Germinal center (tissue), 1 donor: ENCODE results near the gene RABIF.
A peak's percentile ranks its signal among the peaks of the same experiment; 100 is the strongest.

ENCODE experiments used
- DNase-seq: peaks from one replicate; pipeline ENCODE4 v3.0.0; 2012; ENCODE audit warnings: mixed read lengths, low spot score

Gene RABIF

DNA sequence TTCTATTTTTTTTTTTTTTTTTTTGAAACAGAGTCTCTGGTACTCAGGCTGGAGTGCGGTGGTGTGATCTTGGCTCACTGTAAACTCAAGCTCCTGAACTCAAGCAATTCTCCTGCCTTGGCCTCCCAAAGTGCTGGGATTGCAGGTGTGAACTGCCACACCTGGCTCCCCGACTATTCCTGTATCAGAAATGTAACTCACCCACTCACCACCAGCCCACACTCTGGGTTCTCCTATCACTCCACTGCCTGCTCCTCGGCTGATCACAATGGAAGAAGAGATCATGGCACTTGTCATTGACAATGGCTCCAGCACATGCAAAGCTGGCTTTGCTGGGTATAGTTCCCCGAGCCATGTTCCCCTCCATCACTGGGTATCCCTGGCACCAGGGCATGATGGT, 15.9 kb downstream of the RABIF start:
- no peak for DNase-seq

DNA sequence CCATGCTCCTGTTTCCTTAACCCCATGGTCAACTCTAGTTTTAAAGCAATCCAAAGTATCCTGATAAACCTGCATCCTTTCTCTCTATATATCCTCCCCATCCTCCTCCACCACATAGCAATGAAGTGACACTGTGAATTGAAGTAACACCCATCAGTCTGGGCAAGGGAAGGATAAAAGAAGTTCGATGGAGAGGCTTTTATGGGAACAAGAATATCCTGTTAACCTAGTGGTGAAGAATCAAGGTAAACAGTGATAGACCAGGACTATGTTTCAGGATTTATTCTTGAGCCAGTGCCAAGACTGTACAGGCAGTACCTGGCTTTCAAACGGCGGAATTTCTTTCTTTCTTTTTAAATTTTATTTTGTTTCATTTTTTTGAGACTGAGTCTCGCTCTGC, 17.6 kb downstream of the RABIF start:
- DNase-seq = no peak

DNA sequence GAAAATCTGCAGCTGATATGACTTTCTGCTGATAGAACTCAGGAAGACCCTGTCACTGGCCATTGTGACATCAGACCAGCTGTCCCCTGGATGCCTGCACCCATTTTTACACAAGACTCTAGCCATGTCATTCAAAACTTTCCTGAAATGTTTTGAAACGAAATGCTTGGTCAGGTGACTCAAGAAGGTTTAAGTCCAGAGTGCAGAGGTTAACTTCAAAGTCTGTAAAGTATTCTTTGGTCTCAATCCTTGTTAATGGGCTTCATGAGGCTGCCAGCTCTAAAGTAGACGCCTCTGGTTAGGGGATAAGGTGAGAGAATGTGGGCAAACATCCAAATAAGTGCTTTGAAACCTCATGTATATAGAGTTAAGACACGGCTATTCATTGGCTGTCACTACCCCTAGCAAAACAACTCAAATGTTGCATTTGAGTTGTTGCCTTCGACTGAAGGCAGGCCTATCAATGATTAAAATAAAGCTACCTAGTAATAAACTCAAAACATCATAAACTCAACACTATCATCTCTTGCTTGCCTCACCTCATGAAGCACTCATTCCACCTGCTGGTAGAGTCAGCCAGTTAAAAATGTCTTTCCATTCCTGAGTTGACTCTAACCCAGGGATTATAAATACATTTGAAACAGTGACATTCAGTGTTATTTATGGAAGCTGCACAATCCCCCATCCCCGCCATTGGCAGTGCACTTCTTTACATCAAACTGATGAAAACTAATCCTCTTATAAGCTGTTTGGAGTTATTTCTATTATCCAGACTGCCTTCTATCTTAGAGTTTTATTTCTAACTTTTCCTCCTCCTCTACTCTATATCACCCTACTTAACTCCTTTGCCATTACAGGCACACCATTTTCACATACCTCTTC, 26.0 kb downstream of the RABIF start:
- DNase-seq = no peak

DNA sequence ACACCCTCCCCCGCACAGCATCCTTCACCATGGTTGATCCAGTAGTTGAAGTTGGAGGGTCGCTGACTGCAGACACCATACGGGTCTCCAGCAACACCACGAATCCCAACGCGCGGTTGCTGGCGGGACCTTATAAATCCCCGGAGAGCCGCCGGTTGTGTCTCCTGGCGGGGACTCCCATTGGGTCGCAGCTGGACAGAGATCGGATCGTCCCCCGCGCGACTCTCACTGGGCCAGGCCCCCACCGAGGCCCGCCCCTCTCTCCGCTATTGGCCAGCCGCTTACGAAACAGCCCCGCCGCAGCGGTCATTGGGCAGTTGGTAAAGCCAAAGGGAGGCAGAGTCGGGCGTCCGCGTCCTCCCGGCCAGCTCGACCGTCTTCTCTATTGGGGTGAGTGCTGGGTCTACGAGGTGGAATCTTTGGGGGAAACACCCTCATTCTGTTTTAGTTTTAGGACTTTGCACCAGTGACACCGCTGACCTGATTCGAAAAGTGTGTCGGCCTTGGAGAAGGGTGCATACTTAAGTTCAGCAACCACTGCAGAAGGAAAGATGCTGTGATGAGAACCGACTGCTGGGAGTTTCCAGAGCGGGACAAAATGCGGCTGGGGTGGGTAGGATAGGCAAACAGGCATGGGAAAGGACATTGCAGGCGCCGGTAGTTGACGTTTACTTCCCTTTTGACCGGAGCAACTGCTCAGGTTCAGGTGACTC, 27.4 kb downstream of the RABIF start:
- DNase-seq = peak; percentile 75

DNA sequence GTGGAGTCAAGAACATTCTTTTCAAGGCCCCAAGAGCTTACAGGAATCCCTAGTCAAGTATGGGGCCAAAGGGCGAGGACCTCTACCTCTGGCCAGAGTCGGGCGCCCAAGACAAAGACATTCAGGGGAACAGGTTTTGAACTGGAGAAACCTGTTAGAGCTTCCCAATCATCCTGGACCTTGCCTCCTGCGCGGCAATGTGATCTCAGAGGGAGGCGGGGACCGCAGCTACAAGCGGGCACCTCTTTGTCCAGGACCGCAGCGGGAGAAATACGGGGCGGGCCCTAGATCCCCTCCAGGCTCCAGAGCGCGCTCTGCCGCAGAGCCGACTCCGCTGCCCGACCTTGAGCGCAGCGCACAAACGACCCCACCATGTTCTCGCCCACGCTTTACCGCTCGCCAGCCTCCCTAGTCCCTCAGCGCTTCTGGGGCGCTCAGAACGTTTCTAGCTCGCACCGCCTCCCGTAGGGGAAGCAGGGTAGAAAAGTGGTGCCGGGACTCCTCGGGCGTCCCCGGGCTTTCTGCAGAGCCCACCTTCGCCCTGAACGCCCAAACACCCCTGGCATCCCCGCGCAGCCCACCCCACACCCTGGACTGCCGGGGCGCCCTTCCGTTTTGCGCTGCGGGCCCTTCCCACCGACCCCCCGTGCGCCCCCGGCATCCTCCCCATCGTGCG, 28.1 kb downstream of the RABIF start:
- DNase-seq = peak; percentile 38

DNA sequence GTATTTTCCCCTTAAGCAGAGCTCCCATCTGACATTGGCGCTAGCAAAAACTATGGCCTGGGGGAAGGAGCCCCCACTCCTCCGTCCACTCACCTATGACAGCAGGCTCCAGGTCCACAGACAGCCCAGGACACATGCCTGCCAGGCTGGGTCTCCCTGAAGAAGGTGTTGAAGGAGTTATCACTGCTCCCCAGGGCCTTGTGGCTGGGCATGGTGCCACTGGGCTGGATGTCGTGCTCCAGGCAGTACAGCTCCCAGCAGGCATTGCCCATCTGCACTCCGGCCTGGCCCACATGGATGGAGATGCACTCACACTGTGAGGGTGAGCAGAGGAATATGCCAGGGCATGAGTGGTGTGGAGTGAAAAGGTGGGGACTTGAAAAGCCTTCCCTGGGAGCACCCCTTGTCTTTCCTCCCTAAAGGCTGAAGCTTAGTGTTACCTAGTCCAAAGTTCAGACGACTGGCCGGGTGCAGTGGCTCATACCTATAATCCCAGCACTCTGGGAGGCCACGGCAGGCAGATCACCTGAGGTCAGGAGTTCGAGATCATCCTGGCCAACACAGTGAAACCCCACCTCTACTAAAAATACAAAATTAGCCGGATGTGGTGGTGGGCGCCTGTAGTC, 30.0 kb downstream of the RABIF start:
- no peak for DNase-seq

DNA sequence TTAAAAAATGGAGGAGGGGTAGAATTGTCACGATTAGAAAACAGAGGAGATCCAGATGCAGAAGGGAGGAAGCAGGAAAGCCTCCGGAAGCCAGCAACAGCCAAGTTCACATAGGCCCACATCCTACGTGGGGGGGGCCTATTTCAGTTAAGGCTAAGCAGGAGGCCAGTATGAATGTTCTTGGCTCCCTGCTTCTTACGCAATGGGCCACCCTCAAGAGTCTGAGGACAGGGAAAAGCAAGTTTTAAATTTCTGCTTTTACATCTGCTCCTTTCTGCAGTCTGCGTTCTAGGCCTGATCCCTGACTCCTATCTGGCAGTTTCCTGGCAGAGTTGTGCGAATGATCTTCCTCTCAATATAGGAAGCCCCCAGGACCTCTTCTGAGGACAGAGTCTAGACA, 30.6 kb downstream of the RABIF start:
- DNase-seq = no peak

DNA sequence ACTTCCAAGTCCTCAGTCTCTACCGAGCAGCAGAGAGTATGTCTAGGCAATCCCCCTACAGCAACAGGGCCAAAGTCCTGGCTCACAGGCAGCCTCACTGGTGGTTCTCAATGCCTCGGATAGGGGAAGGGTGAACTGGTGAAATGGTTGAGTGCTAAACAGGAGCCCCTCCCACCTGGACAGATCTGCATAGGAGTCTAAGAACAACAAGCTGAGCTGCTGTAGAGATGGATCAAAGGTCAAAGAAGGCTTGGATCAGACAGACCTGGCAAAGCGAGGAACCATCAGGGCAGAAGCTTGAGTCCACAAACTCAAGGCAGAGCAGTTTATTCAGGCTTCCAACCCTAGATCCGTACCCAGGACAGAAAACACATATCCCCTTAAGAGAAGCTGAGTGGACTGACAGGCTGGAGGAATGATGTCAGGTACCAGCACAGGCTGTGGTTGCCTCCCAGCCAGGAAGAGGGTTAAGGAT, 31.8 kb downstream of the RABIF start:
- DNase-seq = no peak

DNA sequence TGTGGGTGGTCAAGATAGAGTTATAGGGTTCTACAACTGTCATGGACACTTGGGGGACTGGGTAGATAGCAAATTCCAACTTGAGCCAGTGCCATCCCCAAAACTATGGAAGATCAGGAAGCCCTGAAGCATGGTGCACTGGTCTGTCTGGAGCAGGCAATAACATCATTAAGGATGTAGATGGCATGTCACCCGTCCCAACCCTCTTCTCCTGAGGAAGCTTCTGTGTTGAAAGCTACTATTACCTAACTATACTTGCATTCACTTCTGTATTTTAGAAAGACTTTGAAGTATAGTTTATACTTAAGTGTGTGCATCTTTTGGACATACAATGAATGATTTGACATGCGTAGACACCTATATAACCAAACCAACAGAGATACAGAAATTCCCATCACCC, 32.9 kb downstream of the RABIF start:
- DNase-seq = no peak

DNA sequence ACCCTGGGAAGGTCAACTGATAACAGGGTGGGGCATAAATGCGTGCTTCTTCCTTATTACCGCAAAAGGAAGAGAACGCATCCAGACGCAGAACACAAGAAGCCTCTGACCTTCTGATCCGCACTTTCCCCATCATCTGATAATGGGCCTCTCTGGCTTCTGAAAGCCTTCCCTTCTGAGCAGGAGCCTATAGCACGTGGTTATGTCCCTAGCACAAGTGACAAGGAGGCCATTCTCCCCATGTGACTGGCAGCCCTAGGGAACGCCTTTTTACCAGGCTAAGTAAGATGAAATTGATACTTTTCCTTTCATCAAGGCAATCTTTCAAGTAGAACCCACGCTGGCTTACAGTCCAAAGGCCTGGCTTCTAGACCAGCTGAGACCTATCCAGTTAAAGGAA, 34.2 kb downstream of the RABIF start:
- no peak for DNase-seq

DNA sequence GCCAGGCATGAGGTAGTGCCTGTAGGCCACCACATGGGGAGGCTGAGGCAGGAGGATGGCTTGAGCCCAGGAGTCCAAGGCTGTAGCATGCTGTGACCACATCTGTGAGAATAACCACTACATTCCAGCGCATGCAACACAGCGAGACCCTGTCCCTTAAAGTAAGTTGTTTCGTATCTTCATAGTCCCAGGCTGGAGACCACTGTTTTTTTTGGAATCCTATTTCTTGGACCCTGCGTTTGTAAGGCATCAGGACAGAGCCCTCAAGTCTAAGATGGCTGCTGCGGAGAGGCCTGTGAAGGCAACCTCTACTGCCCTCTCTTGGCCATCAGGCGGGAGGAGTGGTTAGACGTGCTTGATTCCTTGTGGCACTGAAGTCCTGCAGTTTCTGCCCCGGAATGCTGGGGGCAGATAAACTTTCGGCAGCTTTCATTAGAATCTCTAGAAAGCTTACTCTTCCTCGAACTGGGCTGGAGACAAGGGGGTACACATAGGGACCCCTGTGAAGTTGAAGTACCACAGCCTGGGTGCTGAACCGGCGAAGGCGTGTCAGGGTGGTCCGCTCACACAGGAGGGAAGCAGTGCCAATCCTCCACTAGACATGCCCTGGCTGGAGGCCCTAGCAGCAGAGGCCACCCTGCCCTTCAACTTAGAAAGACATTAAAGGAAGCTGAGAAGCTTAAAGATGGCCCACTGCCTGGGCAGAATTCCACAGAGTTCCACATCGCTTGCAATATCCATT, 36.6 kb downstream of the RABIF start:
- peak; percentile 34 for DNase-seq

DNA sequence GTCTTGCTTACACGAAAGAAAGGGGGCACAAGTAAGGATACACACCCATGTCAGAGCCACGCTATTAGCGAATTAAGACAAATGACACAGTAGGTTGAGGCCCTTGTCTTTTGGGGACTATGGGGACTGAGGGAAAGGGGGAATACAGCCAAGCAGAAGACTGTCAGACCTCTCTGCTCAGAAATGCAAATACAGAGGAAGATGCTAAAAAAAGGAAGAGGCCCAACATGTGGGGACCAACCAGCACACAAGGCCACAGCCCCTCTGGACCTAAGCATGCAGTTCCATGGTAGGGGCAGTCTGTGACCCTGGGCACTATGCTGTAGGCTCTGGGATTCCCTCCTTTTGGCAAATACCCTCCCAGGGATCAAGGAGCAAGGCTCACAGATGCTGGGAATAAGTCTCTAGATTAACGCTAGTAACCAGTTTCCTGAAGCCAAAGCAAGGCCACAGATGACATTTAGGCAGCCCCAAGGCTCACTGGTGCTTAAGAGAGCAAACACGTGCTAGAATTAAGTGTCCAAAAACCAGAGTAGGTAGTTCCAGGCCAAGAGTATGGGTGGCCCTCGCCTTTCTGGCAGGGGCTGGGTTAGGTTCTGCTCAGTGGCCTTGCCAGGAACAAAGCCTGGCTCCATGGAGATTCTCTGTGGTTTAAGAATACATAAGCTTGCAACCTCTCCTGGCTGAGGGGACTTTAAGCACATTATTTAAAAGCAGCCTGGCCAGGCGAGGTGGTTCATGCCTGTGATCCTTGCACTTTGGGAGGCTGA, 38.2 kb downstream of the RABIF start:
- no peak for DNase-seq

DNA sequence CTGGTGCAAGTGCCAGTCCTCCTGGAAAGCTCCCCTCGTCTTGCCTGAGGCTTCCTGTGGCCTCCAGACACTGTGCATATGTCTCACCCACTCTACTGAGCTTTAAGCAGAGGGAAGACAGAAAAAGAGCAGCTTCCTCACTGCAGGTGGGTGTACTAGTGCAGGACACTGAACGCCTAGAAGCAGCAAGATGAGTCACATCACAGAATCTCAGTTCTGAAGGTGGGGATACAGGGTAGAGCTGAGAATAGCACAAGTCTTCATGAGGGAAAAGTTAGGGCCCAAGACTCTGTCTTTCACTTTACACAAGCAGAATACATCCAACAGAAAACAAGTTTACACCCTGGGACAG, 40.8 kb downstream of the RABIF start:
- DNase-seq = no peak

DNA sequence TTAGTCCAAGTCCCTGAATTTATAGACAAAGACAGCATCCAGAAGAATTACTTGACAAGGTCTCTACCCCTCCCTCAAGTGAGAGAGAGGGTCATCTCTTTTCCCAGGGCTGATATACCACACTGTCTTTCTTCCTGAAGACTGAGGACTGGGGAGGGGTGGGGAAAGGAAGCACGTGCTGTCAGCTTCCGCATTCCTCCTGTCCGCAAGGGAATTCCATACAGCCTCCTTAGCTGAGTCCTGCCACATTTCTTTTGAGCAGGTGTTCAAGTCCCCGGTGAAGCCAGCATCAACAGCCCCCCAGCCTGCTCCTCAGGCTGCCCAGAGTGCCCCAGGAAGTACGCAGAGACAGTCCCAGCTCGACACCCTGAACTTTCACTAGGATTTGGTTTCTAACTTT, 44.0 kb downstream of the RABIF start:
- DNase-seq = no peak

DNA sequence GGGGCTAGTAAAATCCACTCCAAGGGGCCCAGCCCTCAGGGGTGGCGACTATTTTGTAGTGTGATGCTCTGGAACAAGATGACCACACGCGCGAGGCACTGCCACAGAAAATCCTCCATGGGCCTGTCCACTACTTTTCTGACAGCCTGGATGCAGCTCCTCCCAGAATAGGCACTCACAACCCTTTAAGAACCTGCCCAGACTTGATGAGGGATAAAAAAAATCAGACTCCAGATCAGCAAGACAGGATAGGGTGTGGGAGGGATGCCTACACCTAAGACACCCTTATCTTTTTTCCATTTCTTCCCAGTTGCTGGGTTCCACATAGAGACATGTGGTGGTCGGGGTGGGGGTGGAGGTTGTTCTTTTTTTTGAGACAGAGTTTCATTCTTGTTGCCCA, 44.7 kb downstream of the RABIF start:
- DNase-seq = no peak

DNA sequence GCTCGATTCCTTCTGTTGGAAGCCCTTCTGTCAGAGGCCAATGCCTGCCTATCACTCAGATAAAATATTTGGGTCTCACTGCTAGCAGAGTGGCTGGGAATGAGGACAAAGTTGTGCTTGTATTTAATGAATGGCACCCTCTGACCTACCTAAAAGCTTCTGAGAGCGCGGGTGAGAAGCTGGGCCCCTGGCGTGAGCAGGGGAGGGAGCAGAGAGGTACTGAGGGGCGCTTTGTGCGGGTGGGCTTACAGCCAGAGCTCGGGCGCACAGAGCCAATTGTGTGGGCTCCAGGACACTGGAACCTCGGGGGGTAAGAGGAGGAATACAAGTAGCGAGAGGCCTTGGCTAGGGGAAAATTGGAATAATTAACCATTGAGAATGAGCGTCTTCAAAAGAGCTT, 45.9 kb downstream of the RABIF start:
- no peak for DNase-seq

DNA sequence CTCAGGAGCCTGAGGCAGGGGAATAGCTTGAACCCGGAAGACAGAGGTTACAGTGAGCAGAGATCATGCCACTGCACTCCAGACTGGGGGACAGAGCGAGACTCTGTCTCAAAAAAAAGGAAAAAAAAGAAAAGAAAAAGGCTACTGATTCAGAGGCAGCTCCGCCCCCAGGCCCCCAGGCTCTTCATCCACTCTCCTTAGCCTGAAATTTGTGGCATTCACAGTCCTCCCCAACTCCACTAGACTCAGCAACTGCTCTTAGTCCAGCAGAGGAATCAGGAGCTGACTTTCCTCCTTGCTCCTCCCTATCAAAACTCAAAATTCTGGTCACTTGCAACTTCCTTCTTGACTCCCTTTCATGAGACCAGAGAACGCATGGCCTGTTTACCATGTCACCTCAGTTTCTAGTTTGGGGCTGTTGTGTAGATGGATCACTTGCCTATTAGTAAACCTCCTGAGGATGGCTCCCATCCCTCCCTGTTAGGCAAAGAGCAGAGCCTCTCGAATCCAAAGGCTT, 51.1 kb downstream of the RABIF start:
- DNase-seq = no peak

DNA sequence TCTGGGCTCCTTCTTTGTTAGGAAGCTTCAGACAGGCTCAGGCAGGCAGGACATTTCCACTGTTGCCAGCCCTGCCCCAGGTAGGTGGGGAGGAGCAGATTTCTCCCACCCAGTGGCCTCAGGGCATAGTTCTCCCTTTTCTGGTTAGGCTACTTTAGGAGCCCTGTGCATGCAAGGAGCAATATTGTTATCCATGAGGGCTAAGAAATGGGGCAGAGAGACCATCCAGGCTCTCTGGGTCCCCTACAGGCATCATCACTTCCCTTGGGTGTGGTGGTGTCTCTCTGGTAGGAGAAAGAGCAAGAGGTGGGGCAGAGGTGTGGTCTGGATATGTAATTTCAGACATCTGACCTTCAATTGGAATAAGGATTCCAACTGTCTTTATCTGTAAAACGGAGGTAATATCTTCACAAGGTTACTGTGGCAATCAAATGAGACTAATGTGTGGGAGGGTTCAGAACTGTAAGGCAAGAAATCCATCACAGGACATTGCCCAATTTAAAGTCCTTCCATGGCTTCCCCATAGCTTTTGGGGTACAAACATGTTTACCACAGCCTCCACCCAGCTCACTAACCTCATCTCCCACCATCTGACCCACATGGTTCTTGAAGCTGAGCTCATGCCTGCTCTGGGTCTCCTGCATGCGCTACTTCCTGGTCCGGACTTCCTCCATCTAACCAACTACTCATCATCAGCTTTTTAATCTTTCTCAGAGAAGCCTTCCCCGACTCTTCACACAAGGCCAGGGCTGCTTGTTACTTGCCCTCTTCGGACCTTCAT, 52.1 kb downstream of the RABIF start:
- DNase-seq = no peak

DNA sequence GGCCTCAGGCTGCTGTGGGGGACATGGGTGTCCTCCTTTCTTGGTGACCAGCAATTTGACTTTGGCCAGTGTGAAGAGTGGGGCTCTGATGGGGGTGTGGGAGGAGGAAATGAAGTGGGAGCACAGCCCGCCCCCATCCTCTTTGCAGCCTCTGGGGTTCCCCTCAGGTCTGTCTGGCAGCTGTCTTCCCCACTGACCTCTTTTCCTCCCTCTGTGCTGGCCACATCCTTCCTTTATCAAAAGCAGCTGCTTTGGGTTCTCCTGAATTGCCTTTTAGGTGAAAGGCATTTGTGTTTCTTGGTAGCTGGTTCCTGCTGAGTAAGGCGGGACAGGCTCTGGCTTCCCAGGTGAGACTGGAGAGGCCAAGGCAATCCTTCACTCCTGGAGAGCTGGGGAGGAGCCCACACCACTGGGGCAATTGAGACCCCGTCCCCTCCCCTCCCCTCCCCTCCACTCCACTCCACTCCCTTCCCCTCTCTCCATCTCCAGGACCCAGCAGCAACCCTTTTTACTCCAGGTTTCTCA, 53.3 kb downstream of the RABIF start:
- DNase-seq = no peak
